ENCODE data around the gene CPLANE1.
"Not testable (repeated sequence)": the region's sequence is repeated elsewhere in the genome, so short reads cannot be mapped to it uniquely, and the experiment has no call there.

CPLANE1 gene

GRCh38 chr5:37208883-37209797 is 40.0 kb downstream of the CPLANE1 start:
- no peak for DNase-seq (ENCODE audit: low read depth, low spot score)

- DNase-seq (ENCODE audit: low read depth, low spot score): no peak
These were observed 41.4 kb downstream of the CPLANE1 start for GRCh38 chr5:37207802-37208201.

GRCh38 chr5:37206736-37207135 is 42.4 kb downstream of the CPLANE1 start:
- DNase-seq (ENCODE audit: low read depth, low spot score): no peak

GRCh38 chr5:37198842-37199241 is 50.3 kb downstream of the CPLANE1 start:
- no peak for DNase-seq (ENCODE audit: low read depth, low spot score)

GRCh38 chr5:37198061-37198460 is 51.1 kb downstream of the CPLANE1 start:
- no peak for DNase-seq (ENCODE audit: low read depth, low spot score)

- no peak for DNase-seq (ENCODE audit: low read depth, low spot score)
These were observed 51.7 kb downstream of the CPLANE1 start for GRCh38 chr5:37197340-37198050.

GRCh38 chr5:37190592-37190991 is 58.6 kb downstream of the CPLANE1 start:
- no peak for DNase-seq (ENCODE audit: low read depth, low spot score)

GRCh38 chr5:37189355-37189754 is 59.8 kb downstream of the CPLANE1 start:
- DNase-seq (ENCODE audit: low read depth, low spot score): no peak

GRCh38 chr5:37187465-37187977 is 61.7 kb downstream of the CPLANE1 start:
- no peak for DNase-seq (ENCODE audit: low read depth, low spot score)

GRCh38 chr5:37184748-37185364 is 64.3 kb downstream of the CPLANE1 start:
- DNase-seq (ENCODE audit: low read depth, low spot score): no peak

GRCh38 chr5:37182667-37183066 is 66.5 kb downstream of the CPLANE1 start:
- no peak for DNase-seq (ENCODE audit: low read depth, low spot score)

GRCh38 chr5:37174928-37175327 is 74.2 kb downstream of the CPLANE1 start:
- DNase-seq (ENCODE audit: low read depth, low spot score): no peak

- no peak for DNase-seq (ENCODE audit: low read depth, low spot score)
These were observed 76.2 kb downstream of the CPLANE1 start for GRCh38 chr5:37172957-37173356.

GRCh38 chr5:37170856-37171255 is 78.3 kb downstream of the CPLANE1 start:
- DNase-seq (ENCODE audit: low read depth, low spot score): no peak

GRCh38 chr5:37166197-37166596 is 83.0 kb downstream of the CPLANE1 start:
- DNase-seq (ENCODE audit: low read depth, low spot score): no peak

GRCh38 chr5:37165761-37166160 is 83.4 kb downstream of the CPLANE1 start:
- DNase-seq (ENCODE audit: low read depth, low spot score): no peak

GRCh38 chr5:37153661-37154060 is 95.5 kb downstream of the CPLANE1 start:
- DNase-seq (ENCODE audit: low read depth, low spot score): no peak

GRCh38 chr5:37146896-37147295 is 102.3 kb downstream of the CPLANE1 start:
- no peak for DNase-seq (ENCODE audit: low read depth, low spot score)

- no peak for DNase-seq (ENCODE audit: low read depth, low spot score)
These were observed 112.5 kb downstream of the CPLANE1 start for GRCh38 chr5:37136694-37137093.

- not testable (repeated sequence) for DNase-seq (ENCODE audit: low read depth, low spot score)
These were observed 113.9 kb downstream of the CPLANE1 start for GRCh38 chr5:37135312-37135711.

GRCh38 chr5:37133939-37134338 is 115.2 kb downstream of the CPLANE1 start:
- DNase-seq (ENCODE audit: low read depth, low spot score): no peak

GRCh38 chr5:37132646-37133045 is 116.5 kb downstream of the CPLANE1 start:
- no peak for DNase-seq (ENCODE audit: low read depth, low spot score)
